Dermis blood vessel endothelial cell (primary cell): Measurements from ENCODE around the gene UBALD2. TPM values are rescaled to one million over a fixed set of nuclear protein-coding genes. Genes with fewer than 3 reads are reported as not detected.
A peak's percentile ranks its signal among the peaks of the same experiment; 100 is the strongest.
"Not testable (repeated sequence)": the region's sequence is repeated elsewhere in the genome, so short reads cannot be mapped to it uniquely, and the experiment has no call there.

ENCODE experiments used
- DNase-seq: peaks from one replicate; pipeline ENCODE4 v3.0.0; 2010
- total RNA-seq: library from RNA; depleted of rRNA; stranded (reverse); fragments of >200 nt; gene quantifications from 2 replicates; pipeline ENCODE4 v1.2.3, GENCODE V29; 2014

The UBALD2 gene
- total RNA-seq, 1 donor from 2014 or later: 3.2 TPM

- no peak for DNase-seq
Observed at GRCh38 chr17:76246080-76247066, 18.8 kb upstream of the UBALD2 start.

GRCh38 chr17:76247304-76247703 is 17.8 kb upstream of the UBALD2 start:
- no peak for DNase-seq

- DNase-seq: peak; percentile 39
Observed at GRCh38 chr17:76248013-76248782, 16.9 kb upstream of the UBALD2 start.

- DNase-seq: no peak
Observed at GRCh38 chr17:76250141-76250540, 15.0 kb upstream of the UBALD2 start.

GRCh38 chr17:76251478-76252039 is 13.6 kb upstream of the UBALD2 start:
- no peak for DNase-seq

- peak; percentile 65 for DNase-seq
Observed at GRCh38 chr17:76252040-76252954, 12.9 kb upstream of the UBALD2 start.

- DNase-seq: not testable (repeated sequence)
Observed at GRCh38 chr17:76252967-76253766, 12.0 kb upstream of the UBALD2 start.

- no peak for DNase-seq
Observed at GRCh38 chr17:76253841-76254240, 11.3 kb upstream of the UBALD2 start.

GRCh38 chr17:76254275-76254674 is 10.9 kb upstream of the UBALD2 start:
- DNase-seq: no peak

- no peak for DNase-seq
Observed at GRCh38 chr17:76255801-76256429, 9.2 kb upstream of the UBALD2 start.

- not testable (repeated sequence) for DNase-seq
Observed at GRCh38 chr17:76256430-76257050, 8.6 kb upstream of the UBALD2 start.

- no peak for DNase-seq
Observed at GRCh38 chr17:76260220-76260619, 4.9 kb upstream of the UBALD2 start.

- no peak for DNase-seq
Observed at GRCh38 chr17:76260669-76261068, 4.5 kb upstream of the UBALD2 start.

- peak; percentile 97 for DNase-seq
Observed at GRCh38 chr17:76261421-76262215, 3.5 kb upstream of the UBALD2 start.

GRCh38 chr17:76262732-76263344 is 2.3 kb upstream of the UBALD2 start:
- peak; percentile 73 for DNase-seq

- no peak for DNase-seq
Observed at GRCh38 chr17:76263896-76264295, 1.3 kb upstream of the UBALD2 start.

- no peak for DNase-seq
Observed at GRCh38 chr17:76264425-76264754, 758 bp upstream of the UBALD2 start.

GRCh38 chr17:76265624-76266243 is 586 bp downstream of the UBALD2 start:
- DNase-seq: peak; percentile 62
